K562 (cell line): Measurements from ENCODE around the gene WLS.

Source experiments
- ZNF24 ChIP-seq: fragments of 450-650 bp; IDR thresholded peaks from 2 replicates; pipeline ENCODE4 v1.6.1; 2016
- TF ChIP-seq, protein P1 (sequence below), 3 experiments: fragments of 200-800 bp in 1 of 3; fragments of 250-450 bp in 1 of 3; fragments of 450-650 bp in 1 of 3; sonication (Bioruptor Pico) in 1 of 3; sonication (Bioruptor generic) in 1 of 3; formaldehyde crosslinking in 1 of 3; IDR thresholded peaks; 2 replicates each; pipeline versions ENCODE4 v1.6.1 to v1.8.0; 2016 to 2022; ENCODE audit warnings: mild to moderate bottlenecking in 2 of 3, missing genetic modification characterization in 2 of 3, missing compliant biosample characterization in 1 of 3, moderate library complexity in 1 of 3

GRCh38 chr1:68276448-68276847 is 44.1 kb upstream of the WLS start:
- TF ChIP-seq, protein P1, sequence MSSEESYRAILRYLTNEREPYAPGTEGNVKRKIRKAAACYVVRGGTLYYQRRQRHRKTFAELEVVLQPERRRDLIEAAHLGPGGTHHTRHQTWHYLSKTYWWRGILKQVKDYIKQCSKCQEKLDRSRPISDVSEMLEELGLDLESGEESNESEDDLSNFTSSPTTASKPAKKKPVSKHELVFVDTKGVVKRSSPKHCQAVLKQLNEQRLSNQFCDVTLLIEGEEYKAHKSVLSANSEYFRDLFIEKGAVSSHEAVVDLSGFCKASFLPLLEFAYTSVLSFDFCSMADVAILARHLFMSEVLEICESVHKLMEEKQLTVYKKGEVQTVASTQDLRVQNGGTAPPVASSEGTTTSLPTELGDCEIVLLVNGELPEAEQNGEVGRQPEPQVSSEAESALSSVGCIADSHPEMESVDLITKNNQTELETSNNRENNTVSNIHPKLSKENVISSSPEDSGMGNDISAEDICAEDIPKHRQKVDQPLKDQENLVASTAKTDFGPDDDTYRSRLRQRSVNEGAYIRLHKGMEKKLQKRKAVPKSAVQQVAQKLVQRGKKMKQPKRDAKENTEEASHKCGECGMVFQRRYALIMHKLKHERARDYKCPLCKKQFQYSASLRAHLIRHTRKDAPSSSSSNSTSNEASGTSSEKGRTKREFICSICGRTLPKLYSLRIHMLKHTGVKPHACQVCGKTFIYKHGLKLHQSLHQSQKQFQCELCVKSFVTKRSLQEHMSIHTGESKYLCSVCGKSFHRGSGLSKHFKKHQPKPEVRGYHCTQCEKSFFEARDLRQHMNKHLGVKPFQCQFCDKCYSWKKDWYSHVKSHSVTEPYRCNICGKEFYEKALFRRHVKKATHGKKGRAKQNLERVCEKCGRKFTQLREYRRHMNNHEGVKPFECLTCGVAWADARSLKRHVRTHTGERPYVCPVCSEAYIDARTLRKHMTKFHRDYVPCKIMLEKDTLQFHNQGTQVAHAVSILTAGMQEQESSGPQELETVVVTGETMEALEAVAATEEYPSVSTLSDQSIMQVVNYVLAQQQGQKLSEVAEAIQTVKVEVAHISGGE (CRISPR knock-in tag; IDR thresholded peaks at IDR 0.05) = no peak
- no peak for TF ChIP-seq ZNF24
